Gastroesophageal sphincter (tissue), 4 donors: ENCODE data around the gene GLT1D1. TPM values are rescaled to one million over a fixed set of nuclear protein-coding genes. Genes with fewer than 3 reads are reported as not detected.

Experiments
- ATAC-seq: fragments of 150-250 bp; one replicate; pipeline ENCODE4 v1.9.1; 2016; ENCODE audit warnings: mild to moderate bottlenecking, moderate library complexity
- H3K27ac ChIP-seq, 4 donors: fragments of 200-600 bp; sonication (generic) in 3 of 4; 1 replicate in 3 of 4; 2 replicates in 1 of 4; pipeline ENCODE4 v1.5.1; 2016 to 2019
- H3K27me3 ChIP-seq: fragments of 200-600 bp; sonication (generic); one replicate; pipeline ENCODE4 v1.5.1; 2019
- H3K36me3 ChIP-seq, 2 donors: fragments of 200-600 bp; sonication (generic); one replicate each; pipeline ENCODE4 v1.5.1; 2019; ENCODE audit warnings: control low read depth in 1 of 2
- H3K4me1 ChIP-seq, 3 donors: fragments of 200-600 bp; sonication (generic); 1 replicate in 2 of 3; 2 replicates in 1 of 3; pipeline ENCODE4 v1.5.1; 2016 to 2019; ENCODE audit warnings: control low read depth in 2 of 3
- H3K4me3 ChIP-seq, 2 donors: fragments of 200-600 bp; sonication (generic); one replicate each; pipeline ENCODE4 v1.5.1; 2019; ENCODE audit warnings: mild to moderate bottlenecking in 1 of 2, moderate library complexity in 1 of 2
- H3K9me3 ChIP-seq, 3 donors: fragments of 200-600 bp; sonication (generic); one replicate each; pipeline ENCODE4 v1.5.1; 2017 to 2019; ENCODE audit warnings: control low read depth in 2 of 3
- EP300 ChIP-seq: sonication (generic); formaldehyde crosslinking; IDR thresholded peaks from one replicate; pipeline ENCODE4 v1.6.1; 2017; ENCODE audit warnings: antibody characterized with exemption, mild to moderate bottlenecking
- POLR2A ChIP-seq, 2 donors: fragments of 450-650 bp; IDR thresholded peaks; one replicate each; pipeline ENCODE4 v1.6.1; 2017; ENCODE audit warnings: antibody characterized with exemption in 2 of 2, mild to moderate bottlenecking in 2 of 2, moderate library complexity in 1 of 2
- POLR2AphosphoS5 ChIP-seq: sonication (generic); formaldehyde crosslinking; IDR thresholded peaks from one replicate; pipeline ENCODE4 v1.6.1; 2017; ENCODE audit warnings: antibody characterized with exemption
- WGBS, 2 donors: methylation state at CpG; one replicate each; pipeline ENCODE4 v1.1.5; 2018; ENCODE audit warnings: low coverage in 1 of 2; 5-methylcytosine and 5-hydroxymethylcytosine counted together
- total RNA-seq, 4 donors: library from RNA; depleted of rRNA; stranded (reverse); fragments of >200 nt; gene quantifications; one replicate each; pipeline ENCODE4 v1.1.0, GENCODE V29; 2016
- TF ChIP-seq, protein P1 (sequence below), 4 experiments: fragments of 200-600 bp in 2 of 4; fragments of 450-650 bp in 2 of 4; sonication (generic) in 1 of 4; IDR thresholded peaks; one replicate each; pipeline ENCODE4 v1.5.1; 2017 to 2019; ENCODE audit warnings: antibody characterized with exemption in 4 of 4, mild to moderate bottlenecking in 2 of 4, moderate library complexity in 2 of 4

GLT1D1 gene
- total RNA-seq, 4 donors from 2014 or later = 0.27 to 1.8 (median 0.47) TPM; not detected in 1

DNA sequence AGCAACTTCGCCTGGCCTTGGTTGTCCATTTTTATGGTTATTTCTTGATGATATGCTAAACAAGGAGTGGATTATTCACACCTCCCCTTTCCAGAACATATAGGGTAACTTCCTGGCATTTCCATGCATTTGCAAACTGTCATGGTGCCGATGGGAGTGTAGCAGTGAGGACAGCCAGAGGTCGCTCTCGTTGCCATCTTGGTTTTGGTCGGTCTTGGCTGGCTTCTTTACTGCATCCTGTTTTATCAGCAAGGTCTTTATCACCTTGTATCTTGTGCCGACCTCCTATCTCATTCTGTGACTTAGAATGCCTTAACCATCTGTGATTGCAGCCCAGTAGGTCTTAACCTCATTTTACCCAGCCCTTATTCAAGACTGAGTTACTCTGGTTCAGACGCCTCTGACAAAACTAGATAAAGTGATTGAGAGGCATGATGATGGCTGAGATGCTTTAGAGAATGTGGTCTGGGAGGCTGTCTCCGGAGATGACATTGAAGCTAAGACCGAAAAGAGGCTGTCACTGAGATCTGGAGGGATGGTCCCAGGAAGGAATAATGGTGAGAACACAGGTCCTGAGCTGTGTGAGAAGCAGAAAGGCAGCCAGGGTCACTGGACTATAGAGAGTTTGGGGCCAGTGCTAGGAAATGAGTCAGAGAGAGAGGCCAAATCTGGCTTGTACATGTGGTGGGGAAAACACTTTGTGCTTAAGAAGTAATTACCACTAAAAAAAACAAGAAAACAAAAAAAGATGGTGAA, 2.9 kb downstream of the GLT1D1 start:
- H3K27ac ChIP-seq = no peak overlapping the region
- no peaks in the 10 kb centered on the region for H3K9me3 ChIP-seq
- no peak for ATAC-seq
- no peak overlapping the region for H3K4me3 ChIP-seq
- peaks cover 0 to 10% (median 0%) of the 10 kb centered on the region in 3 donors for H3K4me1 ChIP-seq
- 84 to 89% methylated on average over 6 to 8 of the region's 9 CpGs for WGBS, 2 donors
- peaks cover 61% of the 10 kb centered on the region for H3K27me3 ChIP-seq
- no peaks in the 10 kb centered on the region for H3K36me3 ChIP-seq
- no peak for TF ChIP-seq POLR2A (IDR thresholded peaks at IDR 0.05)
- TF ChIP-seq EP300 = no peak
- TF ChIP-seq POLR2AphosphoS5 = no peak
- TF ChIP-seq, protein P1, sequence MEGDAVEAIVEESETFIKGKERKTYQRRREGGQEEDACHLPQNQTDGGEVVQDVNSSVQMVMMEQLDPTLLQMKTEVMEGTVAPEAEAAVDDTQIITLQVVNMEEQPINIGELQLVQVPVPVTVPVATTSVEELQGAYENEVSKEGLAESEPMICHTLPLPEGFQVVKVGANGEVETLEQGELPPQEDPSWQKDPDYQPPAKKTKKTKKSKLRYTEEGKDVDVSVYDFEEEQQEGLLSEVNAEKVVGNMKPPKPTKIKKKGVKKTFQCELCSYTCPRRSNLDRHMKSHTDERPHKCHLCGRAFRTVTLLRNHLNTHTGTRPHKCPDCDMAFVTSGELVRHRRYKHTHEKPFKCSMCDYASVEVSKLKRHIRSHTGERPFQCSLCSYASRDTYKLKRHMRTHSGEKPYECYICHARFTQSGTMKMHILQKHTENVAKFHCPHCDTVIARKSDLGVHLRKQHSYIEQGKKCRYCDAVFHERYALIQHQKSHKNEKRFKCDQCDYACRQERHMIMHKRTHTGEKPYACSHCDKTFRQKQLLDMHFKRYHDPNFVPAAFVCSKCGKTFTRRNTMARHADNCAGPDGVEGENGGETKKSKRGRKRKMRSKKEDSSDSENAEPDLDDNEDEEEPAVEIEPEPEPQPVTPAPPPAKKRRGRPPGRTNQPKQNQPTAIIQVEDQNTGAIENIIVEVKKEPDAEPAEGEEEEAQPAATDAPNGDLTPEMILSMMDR (IDR thresholded peaks at IDR 0.05) = no peak

DNA sequence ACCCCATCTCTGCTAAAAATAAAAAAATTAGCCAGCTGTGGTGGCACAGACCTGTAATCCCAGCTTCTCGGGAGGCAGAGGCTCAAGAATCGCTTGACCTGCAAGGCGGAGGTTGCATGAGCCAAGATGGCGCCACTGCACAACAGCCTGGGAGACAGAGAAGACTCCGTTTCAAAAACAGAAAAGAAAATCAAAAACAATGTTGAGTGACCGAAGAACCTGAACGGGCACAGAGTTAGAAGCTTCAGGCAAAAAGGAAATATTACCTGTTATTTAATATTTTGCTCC, 3.5 kb downstream of the GLT1D1 start:
- TF ChIP-seq POLR2AphosphoS5 (no peak), POLR2A (IDR thresholded peaks at IDR 0.05) (no peak)
- Histone ChIP-seq H3K4me1 (peaks cover 0 to 10% (median 0%) of the 10 kb centered on the region in 3 donors), H3K9me3 (no peaks in the 10 kb centered on the region), H3K4me3 (no peak overlapping the region), H3K27me3 (peaks cover 56% of the 10 kb centered on the region), H3K27ac (no peak overlapping the region), H3K36me3 (no peaks in the 10 kb centered on the region)
- WGBS, 2 donors = 94 to 96% methylated on average over 5 to 7 of the region's 7 CpGs
- no peak for ATAC-seq

GRCh38 chr12:128857133-128857763, 4.0 kb downstream of the GLT1D1 start:
- peaks cover 50% of the 10 kb centered on the region for H3K27me3 ChIP-seq
- no peak overlapping the region for H3K4me3 ChIP-seq
- H3K36me3 ChIP-seq = no peaks in the 10 kb centered on the region
- ATAC-seq = no peak
- no peak for TF ChIP-seq EP300
- TF ChIP-seq POLR2A (IDR thresholded peaks at IDR 0.05) = no peak
- no peak for TF ChIP-seq POLR2AphosphoS5
- TF ChIP-seq, protein P1 (IDR thresholded peaks at IDR 0.05) = no peak
- WGBS, 2 donors = 68 to 86% methylated on average over 2 to 7 of the region's 9 CpGs
- H3K4me1 ChIP-seq = peaks cover 0 to 10% (median 0%) of the 10 kb centered on the region in 3 donors
- H3K27ac ChIP-seq = no peak overlapping the region
- H3K9me3 ChIP-seq = no peaks in the 10 kb centered on the region

DNA sequence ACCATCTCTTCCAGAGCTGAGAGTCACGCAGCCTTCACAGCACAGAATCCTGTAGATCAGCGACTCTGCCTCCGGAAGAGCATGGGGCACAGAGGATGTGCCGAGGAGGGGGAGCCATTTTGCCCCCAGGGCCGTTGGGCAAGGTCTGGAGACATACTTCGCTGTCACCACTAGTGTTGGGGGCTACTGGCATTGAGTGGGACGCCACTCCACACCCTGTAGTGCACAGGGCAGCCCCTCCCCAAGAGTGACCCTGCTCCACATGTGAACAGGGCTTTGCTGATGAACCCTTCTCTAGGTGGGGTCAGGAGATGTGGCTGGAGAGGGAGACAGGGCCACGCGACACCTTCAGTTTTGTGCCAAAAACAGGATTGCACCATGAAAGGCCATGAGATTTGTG, 6.0 kb downstream of the GLT1D1 start:
- Histone ChIP-seq H3K4me3 (no peak overlapping the region), H3K9me3 (no peaks in the 10 kb centered on the region), H3K27ac (no peak overlapping the region), H3K4me1 (no peaks in the 10 kb centered on the region), H3K27me3 (peaks cover 30% of the 10 kb centered on the region), H3K36me3 (no peaks in the 10 kb centered on the region)
- 100% methylated on average over 1 to 2 of the region's 9 CpGs for WGBS, 2 donors
- ATAC-seq = no peak
- TF ChIP-seq POLR2A (IDR thresholded peaks at IDR 0.05) (no peak), EP300 (no peak), POLR2AphosphoS5 (no peak)
- TF ChIP-seq, protein P1 (IDR thresholded peaks at IDR 0.05) = no peak

DNA sequence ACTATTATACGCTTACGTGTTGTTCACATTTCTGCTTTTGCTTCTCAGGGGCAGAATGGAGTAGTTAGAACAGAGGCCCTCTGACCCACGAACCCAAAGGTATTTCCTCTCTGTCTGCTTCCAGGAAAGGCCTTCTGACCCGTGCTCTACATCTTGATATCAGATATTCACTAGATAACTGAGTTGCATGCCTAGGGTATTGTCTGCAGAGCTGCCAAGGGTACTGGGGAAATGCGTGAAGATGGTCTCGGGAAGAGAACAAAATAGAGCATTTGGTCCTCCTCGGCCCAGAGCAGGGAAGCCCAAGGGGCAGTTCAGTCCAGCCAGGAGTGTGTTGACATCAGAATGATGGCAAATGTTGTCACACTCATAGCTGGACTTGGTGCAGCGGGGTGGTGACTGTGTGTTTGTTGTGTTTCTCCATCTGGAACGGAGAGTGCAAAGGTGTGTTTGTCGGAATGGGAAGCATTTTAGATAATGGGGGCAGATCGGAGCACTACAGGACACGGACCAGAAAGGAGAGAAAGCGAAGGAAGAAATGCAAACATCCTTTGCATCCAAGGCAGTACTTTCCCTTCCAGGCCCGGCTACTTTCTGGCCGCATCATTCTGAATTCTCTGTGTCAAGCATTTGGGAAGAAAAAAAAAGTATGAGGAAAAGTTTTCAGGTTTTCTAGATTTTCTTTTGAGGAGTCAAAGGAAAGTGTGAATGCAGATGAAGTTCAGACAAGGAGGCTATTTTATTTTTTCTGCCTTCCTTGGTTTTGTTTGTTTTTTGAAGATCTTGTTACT, 8.1 kb downstream of the GLT1D1 start:
- H3K27ac ChIP-seq = no peak overlapping the region
- H3K36me3 ChIP-seq = no peaks in the 10 kb centered on the region
- peaks cover 15% of the 10 kb centered on the region for H3K27me3 ChIP-seq
- no peaks in the 10 kb centered on the region for H3K4me1 ChIP-seq
- 59 to 81% methylated on average over 9 to 12 of the region's 15 CpGs for WGBS, 2 donors
- ATAC-seq = no peak
- no peaks in the 10 kb centered on the region for H3K9me3 ChIP-seq
- no peak overlapping the region for H3K4me3 ChIP-seq
- TF ChIP-seq POLR2AphosphoS5 (no peak), POLR2A (IDR thresholded peaks at IDR 0.05) (no peak), EP300 (no peak)
- TF ChIP-seq, protein P1 (IDR thresholded peaks at IDR 0.05) = no peak
